Measurements from ENCODE around the gene XXYLT1. TPM values are rescaled to one million over a fixed set of nuclear protein-coding genes. Genes with fewer than 3 reads are reported as not detected.
A peak's percentile ranks its signal among the peaks of the same experiment; 100 is the strongest.

XXYLT1 gene
- total and polyA plus RNA-seq, 12 donors: 2.2 to 7.2 (median 3.6) TPM

- TF ChIP-seq, protein P1, sequence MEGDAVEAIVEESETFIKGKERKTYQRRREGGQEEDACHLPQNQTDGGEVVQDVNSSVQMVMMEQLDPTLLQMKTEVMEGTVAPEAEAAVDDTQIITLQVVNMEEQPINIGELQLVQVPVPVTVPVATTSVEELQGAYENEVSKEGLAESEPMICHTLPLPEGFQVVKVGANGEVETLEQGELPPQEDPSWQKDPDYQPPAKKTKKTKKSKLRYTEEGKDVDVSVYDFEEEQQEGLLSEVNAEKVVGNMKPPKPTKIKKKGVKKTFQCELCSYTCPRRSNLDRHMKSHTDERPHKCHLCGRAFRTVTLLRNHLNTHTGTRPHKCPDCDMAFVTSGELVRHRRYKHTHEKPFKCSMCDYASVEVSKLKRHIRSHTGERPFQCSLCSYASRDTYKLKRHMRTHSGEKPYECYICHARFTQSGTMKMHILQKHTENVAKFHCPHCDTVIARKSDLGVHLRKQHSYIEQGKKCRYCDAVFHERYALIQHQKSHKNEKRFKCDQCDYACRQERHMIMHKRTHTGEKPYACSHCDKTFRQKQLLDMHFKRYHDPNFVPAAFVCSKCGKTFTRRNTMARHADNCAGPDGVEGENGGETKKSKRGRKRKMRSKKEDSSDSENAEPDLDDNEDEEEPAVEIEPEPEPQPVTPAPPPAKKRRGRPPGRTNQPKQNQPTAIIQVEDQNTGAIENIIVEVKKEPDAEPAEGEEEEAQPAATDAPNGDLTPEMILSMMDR (IDR thresholded peaks at IDR 0.05): no peak
- H3K4me3 ChIP-seq: no peak overlapping the region
- H3K9me3 ChIP-seq: no peaks in the 10 kb centered on the region
- H3K27ac ChIP-seq: peak overlapping the region in 1 of 10 donors; percentile 68
- ATAC-seq (no peak), DNase-seq (no peak)
- H3K4me1 ChIP-seq: peaks cover 0 to 25% (median 11%) of the 10 kb centered on the region in 9 donors
- intact Hi-C loops (cut with DNase I): no loop called here
- 89 to 92% methylated on average over 18 of the region's 18 CpGs for WGBS, 2 donors
- H3K27me3 ChIP-seq: no peaks in the 10 kb centered on the region
- peaks cover 0 to 13% (median 0%) of the 10 kb centered on the region in 9 donors for H3K36me3 ChIP-seq
These were observed 202.6 kb downstream of the XXYLT1 start for GRCh38 chr3:195068084-195069080.

DNA sequence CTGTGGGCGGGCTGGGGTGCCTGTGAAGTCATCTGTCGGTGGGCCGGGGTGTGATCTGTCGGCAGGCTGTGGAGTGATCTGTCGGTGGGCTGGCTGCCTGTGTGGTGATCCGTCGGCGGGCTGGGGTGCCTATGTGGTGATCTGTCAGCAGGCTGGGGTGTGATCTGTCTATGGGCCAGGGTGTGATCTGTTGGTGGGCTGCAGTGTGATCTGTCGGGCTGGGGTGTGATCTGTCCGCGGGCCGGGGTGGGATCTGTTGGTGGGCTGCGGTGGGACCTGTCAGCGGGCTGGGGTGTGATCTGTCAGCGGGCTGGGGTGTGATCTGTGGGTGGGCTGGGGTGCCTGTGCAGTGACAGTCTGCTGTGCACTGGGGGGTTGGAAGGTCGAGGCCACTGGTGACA lies 204.5 kb downstream of the XXYLT1 start:
- peak overlapping the region in 1 of 10 donors; percentile 58 for H3K27ac ChIP-seq
- H3K4me3 ChIP-seq: no peak overlapping the region
- ATAC-seq (no peak), DNase-seq (no peak)
- peaks cover 0 to 13% (median 0%) of the 10 kb centered on the region in 9 donors for H3K36me3 ChIP-seq
- H3K27me3 ChIP-seq: no peaks in the 10 kb centered on the region
- no peaks in the 10 kb centered on the region for H3K9me3 ChIP-seq
- 67 to 81% methylated on average over 16 of the region's 16 CpGs for WGBS, 2 donors
- TF ChIP-seq, protein P1 (IDR thresholded peaks at IDR 0.05): no peak
- intact Hi-C loops (cut with DNase I): no loop called here
- peaks cover 0 to 27% (median 11%) of the 10 kb centered on the region in 9 donors for H3K4me1 ChIP-seq

DNA sequence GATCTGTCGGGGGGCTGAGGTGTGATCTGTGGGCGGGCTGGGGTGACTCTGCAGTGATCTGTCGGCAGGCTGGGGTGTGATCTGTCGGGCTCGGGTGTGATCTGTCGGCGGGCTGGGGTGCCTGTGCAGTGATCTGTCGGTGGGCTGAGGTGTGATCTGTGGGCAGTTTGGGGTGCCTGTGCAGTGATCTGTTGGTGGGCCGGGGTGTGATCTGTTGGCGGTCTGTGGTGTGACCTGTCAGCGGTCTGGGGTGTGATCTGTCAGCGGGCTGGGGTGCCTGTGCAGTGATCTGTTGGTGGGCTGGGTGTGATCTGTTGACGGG lies 205.1 kb downstream of the XXYLT1 start:
- TF ChIP-seq, protein P1 (IDR thresholded peaks at IDR 0.05): no peak
- 96 to 97% methylated on average over 13 of the region's 13 CpGs for WGBS, 2 donors
- no peak for DNase-seq

GRCh38 chr3:195065142-195065863 lies 205.7 kb downstream of the XXYLT1 start:
- no peaks in the 10 kb centered on the region for H3K27me3 ChIP-seq
- no peaks in the 10 kb centered on the region for H3K9me3 ChIP-seq
- intact Hi-C loops (cut with DNase I): no loop called here
- ATAC-seq (peak in 7 of 8 donors; percentile 21 to 81 (median 42)), DNase-seq (peak; percentile 55 to 61)
- no peak overlapping the region for H3K4me3 ChIP-seq
- peak overlapping the region in 5 of 10 donors; percentile 35 to 88 (median 75) for H3K27ac ChIP-seq
- H3K36me3 ChIP-seq: peaks cover 0 to 13% (median 0%) of the 10 kb centered on the region in 9 donors
- TF ChIP-seq, protein P1 (IDR thresholded peaks at IDR 0.05): no peak
- WGBS, 2 donors: 75 to 82% methylated on average over 41 to 42 of the region's 42 CpGs
- H3K4me1 ChIP-seq: peaks cover 0 to 28% (median 11%) of the 10 kb centered on the region in 9 donors

More for the DNA sequence above, 205.1 kb downstream of the XXYLT1 start:
- peaks cover 0 to 13% (median 0%) of the 10 kb centered on the region in 9 donors for H3K36me3 ChIP-seq
- no peaks in the 10 kb centered on the region for H3K27me3 ChIP-seq
- intact Hi-C loops (cut with DNase I): no loop called here
- no peak overlapping the region for H3K4me3 ChIP-seq
- H3K27ac ChIP-seq: no peak overlapping the region
- no peaks in the 10 kb centered on the region for H3K9me3 ChIP-seq
- ATAC-seq: no peak
- peaks cover 0 to 24% (median 11%) of the 10 kb centered on the region in 9 donors for H3K4me1 ChIP-seq
